ENCODE results near the gene RMDN3. TPM values are rescaled to one million over a fixed set of nuclear protein-coding genes. Genes with fewer than 3 reads are reported as not detected.
A peak's percentile ranks its signal among the peaks of the same experiment; 100 is the strongest.

RMDN3 gene
- total RNA-seq, 8 experiments from 2014 or later: 17.6 to 29.3 (median 23.9) TPM

GRCh38 chr15:40694688-40695468 is 60.2 kb downstream of the RMDN3 start, which contains the start of gene RAD51:
TSS of gene RAD51 (plus strand) at chr15:40695174. CDS start at chr15:40698759, 3,585 bp downstream.
- Histone ChIP-seq H3K4me1 (replicated peaks in 1 of 2) (peaks cover 3 to 4% of the 10 kb centered on the region in 2 donors), H3K4me3 (peak within 1 kb of the TSS; percentile 75 to 100 (median 98)), H3K27ac (peak within 1 kb of the TSS; percentile 94 to 95)
- ATAC-seq (replicated peaks in 6 of 8): peak; percentile 94 to 98 (median 96)
- WGBS, 10 experiments: 1 to 2% (median 1%) methylated on average over 15 to 29 of the region's 81 CpGs; no CpG with 5 or more reads in 7 of the 10 experiments
- in situ Hi-C loops (cut with MboI; ENCODE audit: low pct_unique_long_range_greater_than_20kb in 2 of 9, low sequenced_read_pairs in 9 of 9, unreplicated experiment in 9 of 9): no loop called here

- ATAC-seq (replicated peaks in 6 of 8): no peak
- H3K27ac ChIP-seq: peak overlapping the region in 1 of 2 donors; percentile 94
- WGBS, 10 experiments: 0 to 51% (median 25%) methylated on average over 2 to 20 of the region's 31 CpGs
- H3K4me1 ChIP-seq (replicated peaks in 1 of 2): peaks cover 3 to 4% of the 10 kb centered on the region in 2 donors
- H3K4me3 ChIP-seq: peak overlapping the region; percentile 75 to 100 (median 98)
- in situ Hi-C loops (cut with MboI; ENCODE audit: low pct_unique_long_range_greater_than_20kb in 2 of 9, low sequenced_read_pairs in 9 of 9, unreplicated experiment in 9 of 9): no loop called here
Measured at GRCh38 chr15:40693904-40694687, 61.0 kb downstream of the RMDN3 start.

DNA sequence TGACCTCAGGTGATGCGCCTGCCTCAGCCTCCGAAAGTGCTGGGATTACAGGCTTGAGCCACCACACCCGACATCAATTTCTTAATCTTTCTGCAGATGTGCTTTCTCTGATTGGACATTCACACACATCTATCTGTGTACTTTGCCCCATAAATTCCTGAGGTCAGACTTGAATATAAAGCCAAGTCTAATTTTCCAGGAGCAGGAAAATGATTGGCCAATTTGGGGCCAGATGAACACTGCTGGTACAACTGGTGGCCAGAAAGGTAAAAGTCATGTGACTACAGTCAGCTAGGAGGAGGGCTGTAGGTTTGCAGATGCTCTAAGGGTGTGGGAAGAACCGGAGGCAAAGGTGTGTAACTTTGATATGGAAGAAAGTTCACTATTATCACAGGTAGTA is 63.3 kb downstream of the RMDN3 start:
- WGBS, 10 experiments: 80 to 100% (median 100%) methylated on average over 1 to 2 of the region's 4 CpGs; no CpG with 5 or more reads in 4 of the 10 experiments
- Histone ChIP-seq H3K4me3 (no peak overlapping the region), H3K27ac (no peak overlapping the region), H3K4me1 (replicated peaks in 1 of 2) (peaks cover 3 to 4% of the 10 kb centered on the region in 2 donors)
- no peak for ATAC-seq (replicated peaks in 6 of 8)
- in situ Hi-C loops (cut with MboI; ENCODE audit: low pct_unique_long_range_greater_than_20kb in 2 of 9, low sequenced_read_pairs in 9 of 9, unreplicated experiment in 9 of 9): no loop called here

DNA sequence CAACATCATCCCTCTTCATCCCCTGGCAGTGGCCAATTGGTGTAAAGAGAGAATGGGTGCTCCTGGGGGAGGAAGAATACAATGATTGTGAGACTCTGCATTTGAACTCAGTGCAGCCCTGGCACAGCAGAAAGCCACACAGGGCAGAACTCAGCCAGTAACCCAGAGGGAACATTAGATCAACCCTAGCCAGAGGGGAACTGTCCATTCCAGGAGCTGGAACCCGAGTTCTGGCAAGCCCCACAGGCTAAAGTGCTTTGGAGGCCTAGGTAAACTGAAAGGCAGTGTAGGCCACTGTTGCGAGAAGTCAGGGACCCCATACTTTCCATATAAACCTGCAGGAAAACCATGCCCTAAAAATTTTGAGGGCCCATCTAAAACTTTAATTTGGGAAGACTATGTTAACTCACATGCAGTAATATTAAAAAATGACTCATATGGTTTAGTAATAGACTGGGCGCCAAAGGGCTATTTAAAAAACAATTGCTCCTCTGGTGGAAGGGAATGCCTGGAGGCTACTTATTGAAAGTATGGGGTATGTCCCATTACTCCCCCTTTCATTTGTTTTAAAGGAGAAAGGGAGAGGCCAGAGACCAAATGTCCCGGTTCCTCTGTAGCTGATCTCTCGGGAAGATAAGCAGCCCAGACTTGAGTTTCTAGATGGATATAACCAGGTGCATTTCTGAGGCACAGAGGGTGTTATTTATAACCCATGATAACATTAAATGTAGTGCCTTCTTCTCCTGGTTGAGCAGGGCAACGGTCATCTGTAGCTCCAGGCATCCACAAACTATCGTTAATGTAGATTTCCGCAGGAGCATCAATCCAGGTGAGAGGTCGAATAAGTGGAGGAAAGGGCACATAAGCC is 65.9 kb downstream of the RMDN3 start:
- no peak for ATAC-seq (replicated peaks in 6 of 8)
- in situ Hi-C loops (cut with MboI; ENCODE audit: low pct_unique_long_range_greater_than_20kb in 2 of 9, low sequenced_read_pairs in 9 of 9, unreplicated experiment in 9 of 9): no loop called here
- WGBS, 10 experiments: 67 to 100% (median 81%) methylated on average over 1 to 6 of the region's 9 CpGs
- H3K27ac ChIP-seq: no peak overlapping the region
- peaks cover 3 to 4% of the 10 kb centered on the region in 2 donors for H3K4me1 ChIP-seq (replicated peaks in 1 of 2)
- H3K4me3 ChIP-seq: no peak overlapping the region

Other genes starting within 250 kb of the RMDN3 start
- gene CCDC32, start 190.2 kb downstream of the RMDN3 start, total RNA-seq: 10 to 100 TPM; 13.9 to 34.6 (median 21.1) TPM
- gene RPUSD2, start 186.0 kb downstream of the RMDN3 start, total RNA-seq: 10 to 100 TPM in 6 of 8 experiments, 1 to 10 TPM in 2; 8.5 to 12.6 (median 11.1) TPM
- 10 to 100 TPM in 3 of 8 experiments, 1 to 10 TPM in 4, under 1 TPM in 1; 0.61 to 21.4 (median 1.6) TPM for gene KNL1, start 161.0 kb downstream of the RMDN3 start, total RNA-seq
- 1 to 10 TPM in 3 of 8 experiments, under 1 TPM in 5; 0.46 to 9.0 (median 0.76) TPM for gene RAD51, start 60.1 kb downstream of the RMDN3 start, total RNA-seq
- gene GCHFR, start 8.8 kb upstream of the RMDN3 start, total RNA-seq: 10 to 100 TPM in 1 of 8 experiments, 1 to 10 TPM in 7; 1.5 to 26.2 (median 6.2) TPM
- gene C15orf62, start 14.7 kb upstream of the RMDN3 start, total RNA-seq: 1 to 10 TPM; 1.3 to 4.9 (median 1.7) TPM
- 10 to 100 TPM in 6 of 8 experiments, 1 to 10 TPM in 2; 9.4 to 21.2 (median 12.8) TPM for gene ZFYVE19, start 51.8 kb upstream of the RMDN3 start, total RNA-seq
- 10 to 100 TPM; 20.3 to 52.5 (median 34.0) TPM for gene DNAJC17, start 52.2 kb upstream of the RMDN3 start, total RNA-seq
- not detected for gene PPP1R14D, start 73.5 kb upstream of the RMDN3 start, total RNA-seq
- gene SPINT1, start 88.8 kb upstream of the RMDN3 start, total RNA-seq: 1 to 10 TPM in 2 of 8 experiments, under 1 TPM in 6; 0.09 to 1.9 (median 0.37) TPM
- 1 to 10 TPM in 3 of 8 experiments, under 1 TPM in 5; 0.46 to 1.7 (median 0.83) TPM for gene RHOV, start 119.0 kb upstream of the RMDN3 start, total RNA-seq
- gene VPS18, start 139.2 kb upstream of the RMDN3 start, total RNA-seq: 10 to 100 TPM; 12.9 to 24.9 (median 19.3) TPM
- gene DLL4, start 174.1 kb upstream of the RMDN3 start, total RNA-seq: 10 to 100 TPM in 2 of 8 experiments, 1 to 10 TPM in 3, under 1 TPM in 3; 0.40 to 20.2 (median 3.0) TPM
- 10 to 100 TPM in 5 of 8 experiments, 1 to 10 TPM in 3; 2.7 to 70.3 (median 21.4) TPM for gene CHAC1, start 198.2 kb upstream of the RMDN3 start, total RNA-seq